Prostate gland (tissue), 2 donors: ENCODE measurements around the gene KRT2. TPM values are rescaled to one million over a fixed set of nuclear protein-coding genes. Genes with fewer than 3 reads are reported as not detected.

Experiments used
- DNase-seq: peaks from one replicate; pipeline ENCODE4 v3.0.0-alpha.2; 2019; ENCODE audit warnings: low spot score
- H3K27ac ChIP-seq, 2 donors: fragments of 200-600 bp; sonication (generic); 2 replicates each; pipeline ENCODE4 v1.5.1; 2017 to 2019
- H3K27me3 ChIP-seq: fragments of 200-600 bp; sonication (generic); replicated peaks from 2 replicates; pipeline ENCODE4 v1.5.1; 2019; ENCODE audit not compliant: insufficient read depth
- H3K36me3 ChIP-seq, 2 donors: fragments of 200-600 bp; sonication (generic); 1 replicate in 1 of 2; 2 replicates in 1 of 2; pipeline versions ENCODE4 v1.5.1 to v1.8.1; 2017 to 2019
- H3K4me1 ChIP-seq: fragments of 200-600 bp; sonication (generic); replicated peaks from 2 replicates; pipeline ENCODE4 v1.5.1; 2019
- H3K4me3 ChIP-seq, 2 donors: fragments of 200-600 bp; sonication (generic); 2 replicates each; pipeline ENCODE4 v1.5.1; 2017 to 2019
- H3K9me3 ChIP-seq: fragments of 200-600 bp; sonication (generic); 2 replicates; pipeline ENCODE4 v1.5.1; 2017
- CTCF ChIP-seq, 4 experiments: fragments of 200-600 bp in 2 of 4; fragments of 450-650 bp in 2 of 4; sonication (generic) in 2 of 4; IDR thresholded peaks; 1 replicate in 3 of 4; 2 replicates in 1 of 4; pipeline ENCODE4 v1.5.1; 2016 to 2019; ENCODE audit warnings: antibody characterized with exemption in 4 of 4, mild to moderate bottlenecking in 2 of 4, moderate library complexity in 2 of 4
- POLR2A ChIP-seq: fragments of 450-650 bp; IDR thresholded peaks from one replicate; pipeline ENCODE4 v1.6.1; 2016; ENCODE audit warnings: antibody characterized with exemption, mild to moderate bottlenecking
- POLR2AphosphoS5 ChIP-seq: sonication (generic); formaldehyde crosslinking; IDR thresholded peaks from one replicate; pipeline ENCODE4 v1.6.1; 2017; ENCODE audit warnings: antibody characterized with exemption
- WGBS: methylation state at CpG from one replicate; pipeline ENCODE4 v1.1.5; 2018; 5-methylcytosine and 5-hydroxymethylcytosine counted together
- intact Hi-C: fragments of 100-400 bp; cut with DNase I; formaldehyde crosslinking; loops from one replicate; pipeline ENCODE4 v1.14.2; 2022
- total RNA-seq, 2 donors: library from RNA; depleted of rRNA; stranded (reverse); fragments of >200 nt; gene quantifications; one replicate each; pipeline ENCODE4 v1.1.0, GENCODE V29; 2016

The KRT2 gene
- total RNA-seq, 2 donors from 2014 or later: 0.41 to 5.1 TPM

- DNase-seq: no peak
- no peak overlapping the region for H3K4me3 ChIP-seq
- no peaks in the 10 kb centered on the region for H3K4me1 ChIP-seq
- intact Hi-C loops: no loop called here
- H3K27ac ChIP-seq: no peak overlapping the region
- no peaks in the 10 kb centered on the region for H3K36me3 ChIP-seq
- TF ChIP-seq POLR2AphosphoS5: no peak
- TF ChIP-seq POLR2A: no peak
- no peak for TF ChIP-seq CTCF (IDR thresholded peaks at IDR 0.05)
- H3K9me3 ChIP-seq: no peaks in the 10 kb centered on the region
- peaks cover 13% of the 10 kb centered on the region for H3K27me3 ChIP-seq
- 93% methylated on average over 1 of the region's 1 CpG for WGBS
Measured at GRCh38 chr12:52605542-52605941, 46.5 kb downstream of the KRT2 start.

GRCh38 chr12:52604859-52605258, 47.2 kb downstream of the KRT2 start:
- Histone ChIP-seq H3K4me1 (no peaks in the 10 kb centered on the region), H3K27ac (no peak overlapping the region), H3K4me3 (no peak overlapping the region), H3K36me3 (no peaks in the 10 kb centered on the region), H3K27me3 (peaks cover 13% of the 10 kb centered on the region), H3K9me3 (no peaks in the 10 kb centered on the region)
- intact Hi-C loops: no loop called here
- no peak for DNase-seq
- TF ChIP-seq POLR2AphosphoS5: no peak

GRCh38 chr12:52603314-52603713, 48.7 kb downstream of the KRT2 start:
- H3K36me3 ChIP-seq: no peaks in the 10 kb centered on the region
- no peaks in the 10 kb centered on the region for H3K4me1 ChIP-seq
- no peak overlapping the region for H3K27ac ChIP-seq
- H3K4me3 ChIP-seq: no peak overlapping the region
- no peaks in the 10 kb centered on the region for H3K9me3 ChIP-seq
- WGBS: 42% methylated on average over 2 of the region's 2 CpGs
- intact Hi-C loops: no loop called here
- no peak for DNase-seq
- peaks cover 16% of the 10 kb centered on the region for H3K27me3 ChIP-seq
- TF ChIP-seq CTCF (IDR thresholded peaks at IDR 0.05) (no peak), POLR2A (no peak), POLR2AphosphoS5 (no peak)

- H3K4me1 ChIP-seq: no peaks in the 10 kb centered on the region
- intact Hi-C loops: no loop called here
- DNase-seq: no peak
- WGBS: 86% methylated on average over 5 of the region's 5 CpGs
- peaks cover 16% of the 10 kb centered on the region for H3K27me3 ChIP-seq
- no peaks in the 10 kb centered on the region for H3K9me3 ChIP-seq
- H3K27ac ChIP-seq: no peak overlapping the region
- TF ChIP-seq POLR2A (no peak), CTCF (IDR thresholded peaks at IDR 0.05) (no peak), POLR2AphosphoS5 (no peak)
- no peak overlapping the region for H3K4me3 ChIP-seq
- no peaks in the 10 kb centered on the region for H3K36me3 ChIP-seq
Measured at GRCh38 chr12:52602552-52602951, 49.5 kb downstream of the KRT2 start.

GRCh38 chr12:52601671-52602070, 50.3 kb downstream of the KRT2 start:
- TF ChIP-seq CTCF (IDR thresholded peaks at IDR 0.05): no peak
- no peak overlapping the region for H3K27ac ChIP-seq
- H3K4me1 ChIP-seq: no peaks in the 10 kb centered on the region
- H3K4me3 ChIP-seq: no peak overlapping the region
- peaks cover 16% of the 10 kb centered on the region for H3K27me3 ChIP-seq
- no peaks in the 10 kb centered on the region for H3K36me3 ChIP-seq
- H3K9me3 ChIP-seq: no peaks in the 10 kb centered on the region
- 92% methylated on average over 4 of the region's 4 CpGs for WGBS
- DNase-seq: no peak
- intact Hi-C loops: no loop called here
